ENCODE results near the gene RAD9B.

GRCh38 chr12:110458756-110459155 lies 43.4 kb upstream of the RAD9B start:
- TF ChIP-seq GATA3 (IDR thresholded peaks at IDR 0.05; ENCODE audit: low read depth, low read length) (no peak), GATA2 (IDR thresholded peaks at IDR 0.05; ENCODE audit: low read depth, low read length) (no peak)

Measured in SH-SY5Y (cell line).